SK-N-SH (cell line): Measurements from ENCODE around the gene CCL22. TPM values are rescaled to one million over a fixed set of nuclear protein-coding genes. Genes with fewer than 3 reads are reported as not detected.

Experiments used
- CTCF ChIA-PET: fragments of 300-600, 350-600 bp; formaldehyde crosslinking; extraction: SDS; loops from one replicate; lab custom pipeline; 2021; lab: Yijun Ruan, JAX
- POLR2A ChIA-PET: fragments of 350-600 bp; sonication (Branson Sonifier 250); formaldehyde crosslinking; extraction: SDS; loops from one replicate; lab custom pipeline; 2020; ENCODE audit warnings: antibody characterized with exemption, inconsistent platforms; lab: Yijun Ruan, JAX
- DNase-seq: peaks from one replicate; pipeline ENCODE4 v3.0.0; 2012
- H2AFZ ChIP-seq: fragments of 200-600 bp; sonication (generic); 2 replicates; pipeline ENCODE4 v1.8.1; 2016; ENCODE audit warnings: antibody characterized with exemption, mild to moderate bottlenecking, low read depth
- H3F3A ChIP-seq: fragments of 200-600 bp; sonication (generic); replicated peaks from 2 replicates; pipeline ENCODE3; 2016; ENCODE audit warnings: antibody characterized with exemption, mild to moderate bottlenecking; ENCODE audit not compliant: insufficient read depth
- H3K27ac ChIP-seq, 2 experiments: fragments of 200-500 bp in 1 of 2; fragments of 200-600 bp in 1 of 2; sonication (Bioruptor generic) in 1 of 2; sonication (generic), shearing (Covaris generic) in 1 of 2; 2 replicates each; pipeline versions ENCODE4 v1.5.1 to v1.6.1; 2014 to 2016; ENCODE audit warnings: low read depth in 2 of 2, inconsistent platforms in 1 of 2, low read length in 1 of 2, mild to moderate bottlenecking in 1 of 2, mixed read lengths in 1 of 2
- H3K27me3 ChIP-seq: fragments of 200-600 bp; sonication (generic), shearing (Covaris generic); 2 replicates; pipeline ENCODE4 v1.6.1; 2016; ENCODE audit warnings: mixed run types; ENCODE audit not compliant: insufficient read depth
- H3K36me3 ChIP-seq, 2 experiments: fragments of 200-500 bp in 1 of 2; fragments of 200-600 bp in 1 of 2; sonication (Bioruptor generic) in 1 of 2; sonication (generic) in 1 of 2; replicated peaks in 1 of 2; 2 replicates each; pipeline versions ENCODE3 to v1.5.1; 2014 to 2016; ENCODE audit warnings: low read length in 1 of 2, mild to moderate bottlenecking in 1 of 2; ENCODE audit not compliant: insufficient read depth in 2 of 2, control insufficient read depth in 1 of 2
- H3K4me1 ChIP-seq, 2 experiments: fragments of 200-500 bp in 1 of 2; fragments of 200-600 bp in 1 of 2; sonication (Bioruptor generic) in 1 of 2; sonication (generic), shearing (Covaris generic) in 1 of 2; 2 replicates each; pipeline versions ENCODE4 v1.5.1 to v1.6.1; 2014 to 2016; ENCODE audit warnings: low read depth in 1 of 2, low read length in 1 of 2, mixed run types in 1 of 2; ENCODE audit not compliant: insufficient read depth in 2 of 2, control insufficient read depth in 1 of 2
- H3K4me2 ChIP-seq: fragments of 200-600 bp; sonication (generic), shearing (Covaris generic); 2 replicates; pipeline ENCODE4 v1.6.1; 2017; ENCODE audit warnings: mixed run types
- H3K4me3 ChIP-seq, 2 experiments: fragments of 200-500 bp in 1 of 2; fragments of 200-600 bp in 1 of 2; sonication (Bioruptor generic) in 1 of 2; sonication (generic), shearing (Covaris generic) in 1 of 2; 2 replicates each; pipeline versions ENCODE4 v1.5.1 to v1.8.1; 2014 to 2016; ENCODE audit warnings: low read depth in 2 of 2, inconsistent platforms in 1 of 2, low read length in 1 of 2, mild to moderate bottlenecking in 1 of 2, mixed read lengths in 1 of 2, moderate library complexity in 1 of 2
- H3K79me2 ChIP-seq: fragments of 200-600 bp; sonication (generic); 2 replicates; pipeline ENCODE4 v1.8.1; 2017; ENCODE audit warnings: mild to moderate bottlenecking; ENCODE audit not compliant: insufficient read depth
- H3K9ac ChIP-seq: fragments of 200-600 bp; sonication (generic); 2 replicates; pipeline ENCODE4 v1.6.1; 2017; ENCODE audit warnings: mixed run types
- H3K9me2 ChIP-seq: fragments of 200-600 bp; sonication (generic); 2 replicates; pipeline ENCODE4 v1.6.1; 2017; ENCODE audit warnings: mixed run types
- H3K9me3 ChIP-seq: fragments of 200-600 bp; sonication (generic); 2 replicates; pipeline ENCODE4 v1.6.1; 2017; ENCODE audit warnings: mixed run types, mild to moderate bottlenecking, moderate library complexity
- H4K20me1 ChIP-seq: fragments of 200-600 bp; sonication (generic); 2 replicates; pipeline ENCODE4 v1.6.1; 2017; ENCODE audit warnings: mild to moderate bottlenecking, mixed run types; ENCODE audit not compliant: insufficient read depth
- EZH2phosphoT487 ChIP-seq: fragments of 200-600 bp; sonication (generic); IDR thresholded peaks from 2 replicates; pipeline ENCODE4 v1.6.1; 2017; ENCODE audit warnings: low read depth, mixed run types, mild to moderate bottlenecking, antibody characterized with exemption, moderate library complexity, borderline replicate concordance
- FOSL2 ChIP-seq: IDR thresholded peaks from 2 replicates; pipeline ENCODE4 v1.4.0; 2012; ENCODE audit warnings: low read depth, mild to moderate bottlenecking, moderate library complexity, borderline replicate concordance
- FOXJ3 ChIP-seq: sonication (generic); formaldehyde crosslinking; IDR thresholded peaks from 2 replicates; pipeline ENCODE4 v1.5.1; 2020; ENCODE audit warnings: mild to moderate bottlenecking, missing genetic modification reagents
- FOXM1 ChIP-seq: IDR thresholded peaks from 2 replicates; pipeline ENCODE4 v1.4.0; 2012; ENCODE audit warnings: low read depth, mild to moderate bottlenecking
- JUND ChIP-seq: IDR thresholded peaks from 2 replicates; pipeline ENCODE4 v1.4.0; 2012
- MAX ChIP-seq: IDR thresholded peaks from 2 replicates; pipeline ENCODE4 v1.4.0; 2012; ENCODE audit warnings: low read depth
- MXI1 ChIP-seq: IDR thresholded peaks from 2 replicates; pipeline ENCODE4 v1.6.1; 2012; ENCODE audit warnings: mild to moderate bottlenecking, low read depth, low read length, improper control_type of control experiment
- POLR2AphosphoS5 ChIP-seq: IDR thresholded peaks from 2 replicates; pipeline ENCODE4 v1.6.1; 2012; ENCODE audit warnings: low read depth, low read length
- REST ChIP-seq: IDR thresholded peaks from 2 replicates; pipeline ENCODE4 v1.6.1; 2012; ENCODE audit warnings: mild to moderate bottlenecking, low read depth, low read length, moderate library complexity
- RFX5 ChIP-seq: IDR thresholded peaks from 2 replicates; pipeline ENCODE4 v1.6.1; 2012; ENCODE audit warnings: mild to moderate bottlenecking, improper control_type of control experiment, low read length
- SIN3A ChIP-seq: IDR thresholded peaks from 2 replicates; pipeline ENCODE4 v1.6.1; 2012; ENCODE audit warnings: low read depth, mild to moderate bottlenecking, low read length, moderate library complexity, borderline replicate concordance
- USF1 ChIP-seq: IDR thresholded peaks from 2 replicates; pipeline ENCODE4 v1.4.0; 2012; ENCODE audit warnings: low read depth, borderline replicate concordance
- ZBTB33 ChIP-seq: IDR thresholded peaks from 2 replicates; pipeline ENCODE4 v1.4.0; 2012; ENCODE audit warnings: low read depth, borderline replicate concordance
- WGBS: methylation state at CpG from one replicate; pipeline ENCODE4 v1.1.6; 2017; ENCODE audit warnings: low lambda C conversion rate; 5-methylcytosine and 5-hydroxymethylcytosine counted together
- polyA plus RNA-seq, 3 experiments: library from polyadenylated mRNA; depleted of rRNA; stranded (reverse); fragments of >200 nt; gene quantifications; 2 replicates each; pipeline ENCODE4 v1.2.3, GENCODE V29; 2012

Gene CCL22
- polyA plus RNA-seq, 1 of the 3 experiments (the other 2 are of a cell fraction), result not detected

- TF ChIP-seq ZBTB33, result no peak
Observed at GRCh38 chr16:57360321-57360935, 1.8 kb downstream of the CCL22 start (continued).

GRCh38 chr16:57361404-57361803 lies 2.8 kb downstream of the CCL22 start:
- TF ChIP-seq EZH2phosphoT487 (no peak), FOSL2 (no peak), POLR2AphosphoS5 (no peak), MAX (no peak), USF1 (no peak), FOXM1 (no peak), SIN3A (no peak), RFX5 (no peak), REST (no peak), MXI1 (no peak), ZBTB33 (no peak), FOXJ3 (no peak), JUND (no peak)
- Histone ChIP-seq H3K27ac (no peak overlapping the region), H3K79me2 (no peaks in the 10 kb centered on the region), H2AFZ (no peak overlapping the region), H3K4me1 (no peaks in the 10 kb centered on the region), H3K9me2 (no peaks in the 10 kb centered on the region), H3K9me3 (no peaks in the 10 kb centered on the region), H3K27me3 (no peaks in the 10 kb centered on the region), H3K9ac (no peak overlapping the region), H3K36me3 (no peaks in the 10 kb centered on the region), H4K20me1 (no peaks in the 10 kb centered on the region), H3K4me2 (no peak overlapping the region), H3K4me3 (no peak overlapping the region), H3F3A (no peaks in the 10 kb centered on the region)
- no peak for DNase-seq
- WGBS, result 87% methylated on average over 4 of the region's 4 CpGs
- ChIA-PET CTCF (interaction anchor here (2.0 kb wide), 1 partner anchor 56 kb away, joined by 6 read pairs; no protein-coding TSS in a partner anchor), POLR2A (no interaction called here)
